ENCODE measurements around the gene CSMD2.

Gene CSMD2

DNA sequence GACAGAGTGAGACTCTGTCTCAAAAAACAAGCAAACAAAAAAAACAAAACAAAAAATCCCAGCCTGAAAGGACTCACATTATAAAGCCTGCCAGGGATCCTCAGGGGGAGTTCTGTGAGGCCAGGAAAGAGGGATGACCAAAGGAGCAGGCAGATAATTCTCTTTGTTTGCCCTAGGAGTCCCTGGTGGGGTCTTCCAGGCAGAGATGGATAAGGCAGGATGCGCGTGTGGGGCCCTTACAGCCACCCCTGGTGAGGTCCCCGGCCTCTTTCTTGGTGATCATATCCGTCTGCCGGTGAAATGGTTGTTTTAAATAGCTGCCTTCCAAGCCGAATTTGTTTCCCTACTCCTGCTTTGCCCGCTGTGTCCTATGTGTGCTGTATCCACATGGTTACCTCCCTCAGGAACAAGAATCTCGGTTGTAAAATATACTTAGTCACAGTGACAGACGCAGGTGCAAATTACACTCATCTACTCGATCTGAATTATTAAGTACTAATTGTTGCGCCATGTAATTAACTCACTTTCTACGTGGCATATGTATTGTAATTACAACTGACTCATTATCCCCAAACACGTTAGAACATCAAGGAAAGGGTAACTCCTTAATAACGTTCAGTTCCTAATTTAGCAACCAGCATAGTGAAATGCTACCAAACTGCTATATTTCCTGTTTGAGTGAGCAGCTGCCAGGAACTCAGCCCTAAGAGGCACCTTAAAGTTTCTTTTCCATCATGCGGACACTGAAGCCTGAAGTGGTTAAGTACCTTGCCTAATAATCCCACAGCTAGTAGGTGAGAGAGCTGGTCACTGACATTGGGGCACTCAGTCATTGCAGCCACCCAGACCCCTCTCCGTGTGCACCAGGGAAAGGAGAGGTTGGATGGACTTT lies 586.2 kb downstream of the CSMD2 start:
- DNase-seq: no peak

DNA sequence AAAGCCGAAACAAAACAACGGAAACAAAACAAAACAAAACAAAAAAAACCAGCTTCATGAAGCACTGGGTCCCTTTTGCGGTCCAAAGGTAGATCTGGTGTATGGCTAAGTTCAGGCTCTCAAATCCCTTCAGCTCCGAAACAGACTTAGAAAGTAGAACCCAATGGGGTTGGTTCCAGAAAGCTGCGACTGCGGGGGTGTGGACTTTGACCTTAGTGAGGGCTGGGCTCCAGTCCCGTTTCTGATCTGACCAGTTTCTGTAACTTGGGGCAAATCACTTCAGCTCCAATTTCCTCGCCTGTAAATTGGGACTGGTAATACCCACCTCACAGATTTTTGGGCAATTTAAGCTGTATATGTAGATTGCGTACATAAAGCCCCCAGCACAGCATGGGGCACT lies 587.4 kb downstream of the CSMD2 start:
- DNase-seq: no peak

- no peak for DNase-seq
Observed at GRCh38 chr1:33576821-33577599, 588.0 kb downstream of the CSMD2 start.

DNA sequence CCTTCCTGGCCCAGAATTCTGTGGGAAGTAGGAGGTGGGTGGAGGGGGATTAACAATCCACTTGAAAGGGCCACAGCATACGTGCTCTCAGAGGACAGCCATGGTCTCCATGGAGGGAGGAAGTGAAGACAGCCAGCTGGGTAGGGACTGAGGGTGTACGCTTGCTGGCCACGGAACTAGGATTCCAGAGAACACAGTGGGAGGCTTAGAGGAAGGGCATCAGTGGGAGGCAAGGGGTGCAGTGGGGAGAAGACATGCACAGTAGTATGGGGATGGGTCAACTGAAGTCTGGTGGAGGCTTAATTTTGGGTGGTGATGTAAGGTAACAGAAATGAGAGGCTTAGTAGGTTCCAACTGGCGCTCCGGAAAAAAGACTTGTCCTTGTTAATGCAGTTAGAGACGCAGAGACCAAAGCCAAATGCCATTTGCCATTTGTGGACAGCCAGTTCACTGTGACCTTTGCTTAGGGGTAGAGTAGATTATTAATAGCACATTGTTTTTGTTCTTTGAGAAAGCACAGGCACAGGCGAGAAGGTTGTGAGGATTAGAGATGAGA lies 589.6 kb downstream of the CSMD2 start:
- no peak for DNase-seq

- DNase-seq: no peak
Observed at GRCh38 chr1:33573661-33574060, 591.4 kb downstream of the CSMD2 start.

DNA sequence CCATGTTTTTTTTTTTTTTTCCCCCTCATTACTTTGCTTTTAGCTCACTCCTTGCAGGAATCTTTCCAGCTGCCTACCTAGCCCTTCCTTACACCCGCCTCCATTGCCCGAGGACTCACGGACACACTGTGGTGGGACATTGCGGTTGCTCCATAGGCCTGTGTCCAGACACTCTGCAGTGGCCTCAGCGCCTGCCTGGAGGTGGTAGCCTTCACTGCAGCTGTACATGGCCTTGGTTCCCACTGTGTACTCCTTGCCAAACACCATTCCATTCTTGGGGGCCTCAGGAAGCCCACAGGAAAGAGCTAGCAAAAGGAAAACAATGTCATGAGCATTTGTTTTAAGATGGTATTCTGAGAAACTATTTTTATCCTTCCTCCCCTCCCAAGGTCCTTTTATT lies 592.6 kb downstream of the CSMD2 start:
- no peak for DNase-seq

GRCh38 chr1:33569331-33569730 lies 595.7 kb downstream of the CSMD2 start:
- no peak for DNase-seq

DNA sequence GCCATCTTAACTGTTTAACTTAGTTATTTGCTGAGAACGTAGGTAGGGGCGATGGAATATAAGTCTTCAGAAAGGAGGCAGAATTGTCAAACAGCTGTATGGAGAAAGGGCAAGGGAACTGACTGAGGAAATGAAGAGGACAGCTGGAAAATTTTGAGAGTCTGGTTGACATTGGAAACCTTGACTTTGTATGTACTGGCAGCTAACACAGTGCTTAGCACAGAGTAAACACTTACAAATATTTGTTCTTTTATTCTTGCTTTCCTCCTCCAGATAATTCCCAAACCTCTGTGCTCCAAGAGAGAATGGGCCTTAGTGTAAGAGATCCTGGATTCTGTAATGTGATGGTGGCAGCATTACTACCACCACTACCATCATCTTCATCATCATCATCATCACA lies 601.3 kb downstream of the CSMD2 start:
- DNase-seq: no peak

DNA sequence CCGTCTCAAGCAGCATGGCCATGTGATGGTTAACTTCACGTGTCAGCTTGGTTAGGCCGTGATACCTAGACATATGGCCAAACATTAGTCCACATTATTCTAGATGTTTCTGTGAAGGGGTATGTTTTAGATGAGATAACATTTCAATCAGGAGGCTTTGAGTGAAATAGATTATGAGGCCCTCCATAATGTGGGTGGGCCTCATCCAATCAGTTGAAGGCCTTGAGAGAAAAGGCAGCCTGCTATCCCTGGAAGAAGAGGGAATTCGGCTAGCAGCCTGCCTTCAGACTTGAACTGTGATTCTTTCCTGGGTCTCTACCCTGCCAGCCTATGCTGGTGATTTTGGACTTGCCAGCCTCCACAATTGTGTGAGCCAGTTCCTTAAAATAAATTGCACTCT lies 602.5 kb downstream of the CSMD2 start:
- no peak for DNase-seq

GRCh38 chr1:33561576-33561975 lies 603.5 kb downstream of the CSMD2 start:
- DNase-seq: no peak

DNA sequence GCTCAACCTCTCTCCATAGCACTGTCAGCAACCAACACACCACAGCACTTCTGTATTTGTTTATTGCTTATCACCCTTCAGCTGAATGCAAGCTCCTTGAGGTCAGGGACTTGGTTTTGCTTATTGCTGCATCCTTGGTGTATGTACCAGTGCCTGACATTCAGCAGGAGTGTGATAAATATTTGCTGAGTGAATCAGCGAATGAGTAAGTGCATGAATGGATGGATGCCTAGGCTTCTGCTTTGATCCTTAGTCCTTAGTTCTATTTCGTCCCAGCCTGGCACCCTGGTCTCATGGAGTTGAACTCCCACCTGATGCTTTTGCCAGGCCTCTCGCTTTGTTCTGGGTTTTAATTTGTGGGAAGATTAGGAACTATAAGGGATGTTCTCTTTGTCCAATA lies 604.4 kb downstream of the CSMD2 start:
- no peak for DNase-seq

GRCh38 chr1:33548721-33549120 lies 616.3 kb downstream of the CSMD2 start:
- DNase-seq: no peak

DNA sequence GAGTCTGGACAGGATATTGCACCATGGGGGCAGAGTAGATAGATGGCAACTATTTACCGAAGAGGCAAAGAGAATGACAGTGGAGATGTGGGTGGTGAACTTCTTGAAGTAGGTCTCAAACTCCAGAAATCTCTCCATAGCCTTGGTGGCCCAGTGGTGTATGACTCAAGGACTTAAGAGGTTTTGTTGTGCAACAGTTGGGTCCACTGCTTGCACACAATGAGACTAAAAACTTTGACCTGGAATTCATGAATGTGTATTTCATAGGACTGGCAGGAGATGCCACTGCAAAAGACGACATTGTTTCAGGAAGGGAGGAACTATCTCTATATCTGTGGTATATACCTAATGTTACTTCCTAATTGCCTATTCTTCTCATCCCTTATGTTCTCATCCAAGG lies 616.7 kb downstream of the CSMD2 start:
- no peak for DNase-seq

- no peak for DNase-seq
Observed at GRCh38 chr1:33547576-33547975, 617.5 kb downstream of the CSMD2 start.

GRCh38 chr1:33541966-33542365 lies 623.1 kb downstream of the CSMD2 start:
- DNase-seq: no peak

DNA sequence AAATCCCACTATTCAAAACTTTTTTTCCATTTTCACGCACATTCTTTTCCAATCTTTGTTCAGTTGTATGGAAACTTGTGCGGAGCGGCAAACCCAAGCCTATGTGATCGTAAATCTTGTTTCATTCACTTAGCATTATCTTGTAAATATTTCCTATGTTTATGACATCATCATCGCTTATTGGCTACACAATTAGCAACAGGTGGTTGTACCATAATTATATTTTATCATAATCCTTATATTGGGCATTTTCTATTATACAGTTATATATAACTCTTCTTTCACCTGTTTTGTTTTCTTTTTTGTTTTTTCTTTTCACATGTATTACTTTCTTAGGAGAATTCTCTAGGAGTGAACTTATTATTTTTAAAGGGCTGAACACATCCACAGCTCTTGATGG lies 627.1 kb downstream of the CSMD2 start:
- no peak for DNase-seq

DNA sequence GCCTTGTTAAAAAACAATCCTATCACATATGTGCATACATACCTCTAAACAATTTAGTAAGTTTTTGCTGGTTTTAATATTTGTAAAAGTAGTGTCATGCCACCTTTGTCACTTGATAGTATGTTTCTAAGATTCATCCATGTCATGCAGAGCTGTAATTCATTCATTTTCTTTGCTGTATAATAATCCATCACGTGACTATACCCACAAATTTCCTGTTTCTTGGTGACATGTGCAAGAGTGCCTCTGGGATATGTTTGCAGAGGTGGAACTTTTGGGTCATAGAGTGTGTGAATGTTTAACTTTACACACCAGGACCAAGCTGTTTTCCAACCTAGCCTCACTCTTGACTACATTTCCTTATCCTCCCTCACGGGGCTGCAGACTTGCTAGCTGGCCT lies 629.7 kb downstream of the CSMD2 start:
- DNase-seq: no peak

- no peak for DNase-seq
Observed at GRCh38 chr1:33532936-33533335, 632.1 kb downstream of the CSMD2 start.

DNA sequence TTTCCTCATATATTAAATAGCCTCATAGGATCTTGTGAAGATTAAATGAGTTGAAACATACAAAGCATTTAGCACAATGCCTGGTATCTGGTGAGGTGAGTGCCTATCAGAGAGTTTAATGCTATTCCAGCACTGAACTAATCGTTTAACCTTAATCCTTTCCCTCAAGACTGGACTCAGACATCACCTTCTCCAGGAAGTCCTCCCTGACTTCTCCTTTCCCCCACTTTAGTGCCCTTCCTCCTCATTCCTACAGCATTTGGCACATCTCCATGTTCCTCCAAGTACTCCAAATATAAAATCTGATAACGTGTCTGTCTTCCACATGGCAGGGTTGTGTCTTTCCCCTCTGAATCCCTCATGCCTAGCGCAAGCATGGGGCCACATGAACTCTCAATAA lies 632.8 kb downstream of the CSMD2 start:
- DNase-seq: no peak

- DNase-seq: no peak
Observed at GRCh38 chr1:33529957-33530356, 635.1 kb downstream of the CSMD2 start.

DNA sequence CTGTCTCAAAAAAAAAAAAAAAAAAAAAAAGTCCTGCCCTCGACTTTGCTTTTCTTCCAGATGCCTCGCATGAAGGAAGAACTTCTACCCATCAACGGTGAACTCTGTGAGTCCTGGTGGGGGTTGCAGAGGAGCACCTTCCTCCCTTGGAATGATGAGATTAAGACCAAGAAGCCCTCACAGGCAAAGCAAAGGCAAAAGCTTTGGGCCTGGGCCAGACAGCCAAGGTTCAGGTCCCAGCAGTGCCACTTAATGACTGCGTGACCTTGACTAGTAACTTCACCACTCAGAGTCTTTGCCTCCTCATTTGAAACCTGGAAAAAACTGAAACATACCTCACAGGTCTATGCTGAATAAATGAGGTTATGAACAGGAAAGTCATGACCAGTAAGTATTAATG lies 637.1 kb downstream of the CSMD2 start:
- no peak for DNase-seq

GRCh38 chr1:33524586-33524985 lies 640.4 kb downstream of the CSMD2 start:
- no peak for DNase-seq

- no peak for DNase-seq
Observed at GRCh38 chr1:33519240-33519884, 645.7 kb downstream of the CSMD2 start.

Measured in T-helper 9 cell (primary cell).